A673 (cell line): ENCODE measurements around the gene RSRC1.

Experiments
- CTCF ChIP-seq: fragments of 300-800, 200-600 bp; sonication (generic); conservative IDR thresholded peaks from 2 replicates; pipeline ENCODE4 v1.5.1; 2017; ENCODE audit warnings: low read depth, mild to moderate bottlenecking, antibody characterized with exemption, low read length, moderate library complexity, mixed read lengths
- EZH2 ChIP-seq: fragments of 200-600 bp; sonication (generic); IDR thresholded peaks from 2 replicates; pipeline ENCODE4 v1.6.1; 2017; ENCODE audit warnings: borderline replicate concordance, low read depth, mild to moderate bottlenecking, mixed read lengths, antibody characterized with exemption, low read length; ENCODE audit not compliant: poor library complexity, severe bottlenecking

- TF ChIP-seq EZH2 (no peak), CTCF (no peak)
Observed at GRCh38 chr3:158097081-158097592, 12.8 kb upstream of the RSRC1 start.
